HT1080 (cell line): Measurements from ENCODE around the gene RHD. TPM values are rescaled to one million over a fixed set of nuclear protein-coding genes. Genes with fewer than 3 reads are reported as not detected.
"Not testable (repeated sequence)": the region's sequence is repeated elsewhere in the genome, so short reads cannot be mapped to it uniquely, and the experiment has no call there.

Source experiments
- DNase-seq: peaks from one replicate; pipeline ENCODE4 v3.0.0-alpha.2; 2015; ENCODE audit warnings: low read depth
- total RNA-seq: library from RNA; depleted of rRNA; stranded (reverse); fragments of >200 nt; shearing (Covaris generic); gene quantifications from 2 replicates; pipeline ENCODE4 v1.2.3, GENCODE V29; 2014

RHD gene
- total RNA-seq, 1 experiment from 2014 or later, result not detected

DNA sequence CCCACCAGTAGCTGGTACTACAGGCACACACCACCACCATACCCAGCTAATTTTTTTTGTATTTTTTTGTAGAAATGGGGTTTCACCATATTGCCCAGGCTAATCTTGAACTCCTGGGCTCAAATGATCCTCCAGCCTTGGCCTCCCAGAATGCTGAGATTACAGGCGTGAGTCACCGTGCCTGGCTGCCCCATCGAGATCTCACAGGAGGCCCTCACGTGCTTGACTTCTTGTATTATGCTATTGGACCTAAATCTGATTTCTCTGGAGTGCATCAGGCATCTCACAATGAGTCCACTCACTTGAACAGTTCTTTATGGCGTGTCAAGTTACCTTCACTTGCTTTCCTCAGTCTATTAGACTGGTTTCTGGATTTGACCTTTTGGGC lies 15.7 kb upstream of the RHD start:
- no peak for DNase-seq

DNA sequence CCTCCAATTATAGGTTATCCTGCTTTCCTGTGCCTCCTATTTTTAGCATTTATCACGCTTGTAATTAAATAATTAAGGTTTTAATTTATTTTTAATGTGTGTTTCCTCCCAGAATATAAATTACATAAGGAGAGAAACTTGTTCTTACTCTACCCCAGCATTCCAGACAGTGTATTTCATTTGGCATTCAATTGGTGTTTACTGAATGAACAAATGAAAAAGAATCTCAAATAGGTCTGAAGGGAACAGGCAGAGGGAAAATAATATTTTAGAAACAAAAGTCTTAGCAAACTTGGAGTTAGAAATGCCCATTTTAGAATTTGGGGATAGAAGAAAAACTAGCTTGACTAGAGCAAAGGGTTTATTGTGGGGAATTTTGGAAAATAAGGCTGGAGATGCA lies 15.1 kb upstream of the RHD start:
- DNase-seq, result no peak

DNA sequence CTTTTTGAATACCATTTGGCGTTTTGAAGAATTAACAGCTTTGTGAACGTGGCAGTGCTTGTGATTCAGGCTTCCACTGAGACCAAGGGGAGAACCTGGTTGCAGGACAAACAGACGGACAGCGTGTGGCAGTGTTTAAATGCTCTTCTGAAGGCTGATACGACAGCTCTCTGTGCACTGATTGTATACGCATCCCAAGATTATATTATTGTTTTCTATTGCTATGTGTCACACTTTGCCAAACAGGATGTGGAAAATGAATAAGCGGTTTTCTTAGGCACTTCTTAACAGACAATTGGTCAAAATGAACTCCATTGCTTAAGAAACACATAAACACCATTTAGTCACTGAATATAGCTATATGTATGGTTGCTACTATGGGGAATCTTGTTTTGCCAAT lies 12.5 kb upstream of the RHD start:
- DNase-seq, result peak; percentile 61

DNA sequence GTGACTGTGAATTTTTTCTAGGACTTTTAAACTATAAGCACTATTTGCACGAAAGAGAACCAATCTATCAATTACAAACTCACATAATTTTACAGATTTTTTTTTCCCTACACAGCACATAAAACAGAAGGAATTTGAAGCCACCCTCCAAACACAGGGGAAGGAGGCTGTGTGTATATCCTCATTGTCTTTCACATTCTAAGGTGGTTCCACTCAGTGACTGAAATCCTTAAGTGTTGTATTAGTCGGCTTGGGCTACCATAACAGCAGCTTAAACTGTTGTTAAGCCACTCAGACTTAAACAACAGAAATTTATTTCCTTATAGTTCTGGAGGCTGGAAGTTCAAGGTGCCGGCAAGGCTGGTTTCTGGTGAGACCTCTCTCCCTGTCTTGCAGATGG lies 12.0 kb upstream of the RHD start:
- DNase-seq, result not testable (repeated sequence)

DNA sequence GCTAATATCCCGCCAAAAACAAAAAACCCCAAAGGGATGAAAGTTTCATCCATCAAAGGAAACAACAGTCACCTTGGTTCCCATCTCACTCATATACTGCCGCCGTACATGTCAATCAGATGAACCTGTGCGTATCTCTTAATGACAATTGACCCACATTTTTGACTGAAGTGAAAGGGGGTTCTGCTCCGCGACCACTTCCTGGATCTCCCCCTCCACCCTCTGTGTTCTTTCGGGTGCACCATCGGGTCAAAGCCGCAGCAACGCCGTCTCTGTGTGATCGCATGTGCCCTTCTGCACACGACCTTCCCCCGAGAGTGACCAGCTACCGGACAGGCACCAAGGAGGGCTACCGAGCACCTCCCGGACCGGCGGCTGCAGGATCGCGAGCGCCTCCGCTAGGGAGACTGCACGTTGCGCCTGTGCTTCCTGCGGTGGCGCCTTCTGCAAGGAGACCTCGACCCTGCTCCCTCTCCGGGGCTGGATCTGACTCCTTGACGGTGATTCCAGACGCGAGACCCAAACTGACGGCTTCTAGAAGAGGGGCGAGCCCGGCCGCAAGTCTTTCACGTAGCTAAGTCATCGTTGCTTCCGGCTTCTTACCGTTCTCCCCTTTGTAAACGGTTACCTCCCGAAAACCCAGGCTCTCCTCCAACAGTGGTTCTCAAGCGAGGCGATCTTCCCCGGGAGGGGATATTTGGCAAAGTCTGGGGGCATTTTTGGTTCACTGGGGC lies 5.6 kb upstream of the RHD start:
- DNase-seq, result not testable (repeated sequence)

DNA sequence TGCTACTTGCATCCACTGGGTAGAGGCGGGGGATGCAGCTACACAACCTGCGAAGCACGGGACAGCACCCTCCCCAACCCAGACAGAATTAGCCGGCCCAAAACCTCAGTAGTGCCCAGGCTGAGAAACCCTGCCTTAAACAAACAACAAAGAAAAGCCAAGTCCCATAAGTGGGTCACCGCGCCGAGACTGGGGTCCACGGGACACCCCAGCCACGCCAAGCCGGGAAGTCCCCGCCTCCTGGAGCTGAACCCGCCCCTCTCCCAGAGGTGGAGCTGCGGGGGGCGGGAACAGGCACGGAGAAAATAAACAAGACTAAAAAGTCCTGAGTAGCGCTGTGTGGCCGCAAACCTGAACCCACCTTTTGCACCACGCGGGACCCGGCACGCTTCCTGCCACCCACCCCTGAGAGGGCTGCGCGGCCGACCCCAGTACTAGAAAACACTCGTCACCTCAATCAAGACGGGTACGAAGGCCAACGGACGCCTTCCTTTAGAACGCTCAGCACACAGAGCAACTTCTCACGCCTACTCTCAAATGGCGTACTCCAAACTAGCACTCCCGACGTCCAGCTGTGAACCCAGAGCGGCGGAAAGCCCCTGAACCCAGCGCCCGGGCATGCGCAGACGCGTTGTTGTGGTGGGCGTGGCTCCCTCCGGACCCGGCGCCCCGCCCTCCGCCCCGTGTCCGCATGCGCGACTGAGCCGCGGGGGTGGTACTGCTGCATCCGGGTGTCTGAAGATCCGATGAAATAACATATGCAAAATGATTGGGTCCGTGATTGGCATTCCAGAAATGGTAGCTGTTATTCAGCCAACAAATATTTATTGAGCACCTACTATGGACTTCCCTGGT lies 4.8 kb upstream of the RHD start:
- DNase-seq, result peak; percentile 66

DNA sequence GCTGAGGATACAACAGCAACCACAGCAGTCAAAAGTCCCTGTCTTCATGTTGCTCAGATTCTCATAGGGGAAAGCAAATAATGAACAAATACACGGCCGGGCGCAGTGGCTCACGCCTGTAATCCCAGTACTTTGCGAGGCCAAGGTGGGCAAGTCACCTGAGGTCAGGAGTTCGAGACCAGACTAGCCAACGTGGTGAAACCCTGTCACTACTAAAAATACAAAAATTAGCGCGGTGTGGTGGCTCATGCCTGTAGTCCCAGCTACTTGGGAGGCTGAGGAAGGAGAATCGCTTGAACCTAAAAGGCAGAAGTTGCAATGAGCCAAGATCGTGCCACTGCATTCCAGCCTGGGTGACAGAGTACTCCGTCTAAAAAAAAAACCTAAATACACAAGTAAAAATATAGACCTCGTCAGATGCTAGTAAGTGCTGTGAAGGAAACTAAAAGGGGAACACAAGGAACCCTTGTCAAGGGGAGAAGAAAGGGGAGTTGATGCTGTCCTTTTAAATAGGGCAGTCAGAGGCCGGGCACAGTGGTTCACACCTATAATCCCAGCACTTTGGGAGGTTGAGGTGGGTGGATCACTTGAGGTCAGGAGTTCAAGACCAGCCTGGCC lies 4.1 kb upstream of the RHD start:
- DNase-seq, result not testable (repeated sequence)

DNA sequence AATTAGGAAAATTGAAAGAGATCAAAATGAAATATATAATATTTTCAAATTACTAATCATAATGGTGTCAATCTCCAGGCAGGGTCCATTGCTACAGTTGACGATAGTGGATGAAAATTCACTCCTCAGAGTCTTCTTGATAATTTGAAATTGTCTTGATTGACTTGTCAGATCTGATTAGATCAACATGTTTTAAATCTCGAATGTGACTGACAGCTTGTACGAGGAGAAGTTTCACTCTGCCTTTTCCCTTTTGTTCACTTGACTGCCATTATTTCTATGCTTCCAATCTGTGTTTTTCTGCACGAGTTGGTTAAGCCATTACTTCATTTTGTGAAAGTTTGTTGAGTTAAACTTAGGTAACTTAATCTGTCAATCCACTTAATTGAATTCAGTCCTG lies 3.3 kb downstream of the RHD start:
- not testable (repeated sequence) for DNase-seq

DNA sequence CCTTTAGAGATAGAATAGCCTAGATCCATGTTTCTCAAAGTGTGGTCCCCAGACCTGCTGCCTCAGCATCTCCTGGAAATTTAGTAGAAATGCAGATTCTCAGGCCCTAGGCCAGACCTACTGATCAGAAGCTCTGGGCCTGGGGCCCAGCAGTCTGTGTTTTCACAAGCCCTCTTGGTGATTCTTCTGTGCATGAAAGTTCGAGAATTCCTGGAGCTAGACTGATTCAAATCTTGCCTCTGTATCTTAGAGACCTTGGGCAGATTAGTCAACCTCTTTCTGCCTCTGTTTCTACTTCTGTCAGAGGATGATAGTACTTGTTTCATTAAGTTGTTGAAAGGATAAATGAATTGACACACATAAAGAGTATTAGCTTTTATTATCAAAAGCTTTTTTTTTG lies 5.0 kb downstream of the RHD start:
- DNase-seq, result not testable (repeated sequence)

DNA sequence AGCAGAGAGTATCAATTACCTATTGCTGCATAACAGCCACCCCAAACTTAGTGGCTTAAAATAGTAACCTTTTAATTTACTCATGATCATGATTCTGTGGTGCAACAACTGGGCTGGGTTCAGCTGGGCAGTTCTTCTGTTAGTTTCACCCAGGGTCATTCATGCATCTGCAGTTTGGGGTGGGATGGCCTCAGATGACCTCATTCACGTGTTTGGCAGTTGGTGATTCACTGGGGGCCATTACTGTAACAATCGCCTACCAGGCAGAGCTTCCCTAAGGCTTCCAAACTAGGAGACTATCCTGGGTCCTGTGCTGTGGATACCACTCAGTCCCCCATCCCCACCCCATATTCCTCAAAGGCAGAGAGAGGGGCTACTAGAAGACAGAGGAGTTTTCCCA lies 6.0 kb downstream of the RHD start:
- DNase-seq, result peak; percentile 16

DNA sequence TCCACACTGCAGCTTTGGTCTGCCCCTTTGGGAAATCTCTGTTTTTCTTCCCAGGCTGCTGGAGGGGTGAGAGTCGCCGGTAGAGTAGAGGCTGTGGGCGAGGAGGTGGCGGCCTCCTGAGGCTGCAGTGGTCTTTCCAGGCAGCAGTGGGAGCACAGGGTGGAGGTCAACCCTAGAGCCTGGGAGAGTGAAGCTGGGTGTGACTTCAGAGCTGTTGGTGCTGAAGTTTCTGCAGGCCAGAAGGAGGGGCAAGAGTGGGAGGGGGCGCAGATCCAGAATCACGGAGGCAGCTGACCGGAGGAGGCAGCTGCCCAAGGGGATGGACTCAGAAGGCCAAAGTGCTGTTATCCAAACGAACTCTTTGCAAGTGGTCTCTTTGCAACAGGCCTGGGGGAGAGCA lies 6.5 kb downstream of the RHD start:
- not testable (repeated sequence) for DNase-seq

DNA sequence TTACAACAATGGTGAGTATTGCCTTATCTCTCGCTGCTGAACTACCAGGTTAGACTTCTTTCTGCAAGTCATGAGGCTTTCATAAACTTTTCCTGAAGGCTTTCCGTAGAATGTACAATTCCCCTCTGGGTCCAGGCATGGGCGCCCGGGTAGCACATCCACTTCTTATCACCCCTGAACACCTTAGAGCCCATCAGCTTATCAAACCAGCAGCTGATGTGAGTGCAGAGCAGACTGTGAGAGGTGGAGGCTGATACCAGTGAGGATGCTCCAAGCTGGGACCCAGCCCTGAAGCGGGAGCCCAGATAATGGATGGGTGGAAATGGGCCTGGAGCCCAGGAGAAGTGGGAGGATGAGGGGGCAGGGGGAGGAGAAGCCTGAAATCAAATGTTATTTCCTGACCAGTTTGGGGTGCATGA lies 7.4 kb downstream of the RHD start:
- DNase-seq, result not testable (repeated sequence)

DNA sequence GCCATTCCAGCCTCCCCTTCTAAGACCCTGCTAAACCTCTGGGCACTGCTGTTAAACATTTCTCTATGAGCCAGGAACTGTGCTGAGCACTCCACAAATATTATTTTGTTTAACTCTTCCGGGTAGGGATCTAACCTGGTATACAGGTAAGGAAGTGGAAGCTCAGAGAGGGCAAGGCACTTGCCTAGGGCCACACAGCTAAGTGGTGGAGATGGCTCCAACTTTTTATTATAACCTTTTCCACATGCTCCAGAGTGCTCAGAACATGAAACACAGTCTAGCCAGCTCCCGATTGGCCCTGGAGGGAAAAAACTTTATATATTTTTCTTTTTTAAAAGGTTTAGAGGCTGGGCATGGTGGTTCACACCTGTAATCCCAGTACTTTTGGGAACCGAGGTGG lies 13.6 kb downstream of the RHD start:
- not testable (repeated sequence) for DNase-seq

DNA sequence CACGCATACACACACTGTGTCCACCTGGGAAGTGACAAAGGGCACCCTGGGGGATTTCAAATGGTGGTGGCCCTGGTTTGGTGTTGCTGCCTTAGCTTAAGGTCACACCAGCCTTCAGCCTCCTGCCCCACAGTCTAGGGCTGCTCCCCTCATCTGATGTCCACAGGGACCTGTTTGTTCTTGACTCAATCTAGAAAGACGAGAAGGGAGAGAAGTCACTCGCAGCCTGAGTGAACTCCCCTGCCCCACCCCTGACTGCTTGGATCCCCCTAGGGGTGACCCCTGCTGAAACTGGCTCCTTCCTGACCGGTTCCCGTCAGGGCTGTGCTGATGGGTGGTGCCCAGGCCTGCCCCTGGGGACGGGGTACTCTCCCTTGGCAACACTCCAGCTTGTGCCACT lies 14.9 kb downstream of the RHD start:
- DNase-seq, result not testable (repeated sequence)

DNA sequence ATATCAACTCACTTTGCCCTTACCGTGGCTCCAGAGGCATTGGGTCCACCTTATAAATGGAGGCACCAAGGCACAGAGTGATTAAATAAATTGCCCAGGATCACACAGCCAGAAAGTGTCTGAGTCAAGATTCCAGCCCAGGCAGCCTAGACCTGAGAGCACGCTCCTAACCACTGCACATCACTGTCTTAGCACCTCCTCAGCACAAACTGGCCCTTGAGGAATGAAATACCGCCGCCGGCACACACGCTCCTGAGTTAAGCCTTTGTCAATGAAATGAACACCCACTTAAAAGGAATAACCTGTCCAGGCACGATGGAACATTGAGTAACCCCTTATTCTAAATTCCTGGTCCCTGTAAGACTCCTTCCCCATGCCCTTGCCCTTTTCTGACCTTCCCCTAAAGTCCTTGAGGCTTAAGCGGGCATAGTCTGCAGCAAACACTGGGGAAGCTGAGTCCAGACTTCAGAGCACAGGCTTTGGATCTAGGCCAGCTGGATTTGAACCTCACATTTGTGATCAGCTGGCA lies 16.3 kb downstream of the RHD start:
- not testable (repeated sequence) for DNase-seq

DNA sequence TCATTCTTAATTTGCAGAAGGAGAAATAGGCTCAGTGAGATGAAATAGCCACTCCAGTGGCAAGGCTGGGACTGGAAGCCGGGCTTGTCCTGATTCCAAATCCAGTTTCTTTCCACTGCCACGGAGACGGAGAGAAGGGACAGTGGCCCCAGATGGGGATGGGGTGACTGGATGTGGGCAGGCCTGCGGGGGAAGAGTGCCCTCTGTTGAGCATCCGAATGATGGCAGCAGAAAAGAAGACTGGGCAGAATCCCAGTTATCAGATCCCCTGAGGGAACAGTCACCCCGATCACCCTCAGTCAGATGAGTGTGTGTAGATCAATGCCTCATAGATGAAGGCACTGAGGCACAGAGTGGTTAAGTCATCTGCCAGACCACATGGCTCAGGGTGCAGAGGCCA lies 17.7 kb downstream of the RHD start:
- not testable (repeated sequence) for DNase-seq

DNA sequence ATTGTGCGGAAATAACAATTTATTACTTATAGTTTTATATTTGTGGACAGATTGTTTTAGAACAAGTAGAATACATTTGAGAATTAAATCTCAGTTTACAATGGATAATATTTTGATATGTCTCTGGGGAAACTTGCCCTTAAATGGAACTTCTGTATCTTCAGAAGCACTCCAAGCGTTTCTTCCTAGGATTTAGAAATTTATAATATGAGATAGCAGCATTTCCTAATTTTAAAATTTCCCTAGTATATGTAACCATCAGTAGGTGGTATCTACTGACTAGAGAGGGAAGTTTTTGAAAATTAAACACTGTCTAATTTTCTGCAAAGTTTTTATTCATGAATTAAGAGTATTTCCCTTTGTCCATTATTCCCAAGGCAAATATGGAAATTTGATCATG lies 21.1 kb downstream of the RHD start:
- DNase-seq, result not testable (repeated sequence)

DNA sequence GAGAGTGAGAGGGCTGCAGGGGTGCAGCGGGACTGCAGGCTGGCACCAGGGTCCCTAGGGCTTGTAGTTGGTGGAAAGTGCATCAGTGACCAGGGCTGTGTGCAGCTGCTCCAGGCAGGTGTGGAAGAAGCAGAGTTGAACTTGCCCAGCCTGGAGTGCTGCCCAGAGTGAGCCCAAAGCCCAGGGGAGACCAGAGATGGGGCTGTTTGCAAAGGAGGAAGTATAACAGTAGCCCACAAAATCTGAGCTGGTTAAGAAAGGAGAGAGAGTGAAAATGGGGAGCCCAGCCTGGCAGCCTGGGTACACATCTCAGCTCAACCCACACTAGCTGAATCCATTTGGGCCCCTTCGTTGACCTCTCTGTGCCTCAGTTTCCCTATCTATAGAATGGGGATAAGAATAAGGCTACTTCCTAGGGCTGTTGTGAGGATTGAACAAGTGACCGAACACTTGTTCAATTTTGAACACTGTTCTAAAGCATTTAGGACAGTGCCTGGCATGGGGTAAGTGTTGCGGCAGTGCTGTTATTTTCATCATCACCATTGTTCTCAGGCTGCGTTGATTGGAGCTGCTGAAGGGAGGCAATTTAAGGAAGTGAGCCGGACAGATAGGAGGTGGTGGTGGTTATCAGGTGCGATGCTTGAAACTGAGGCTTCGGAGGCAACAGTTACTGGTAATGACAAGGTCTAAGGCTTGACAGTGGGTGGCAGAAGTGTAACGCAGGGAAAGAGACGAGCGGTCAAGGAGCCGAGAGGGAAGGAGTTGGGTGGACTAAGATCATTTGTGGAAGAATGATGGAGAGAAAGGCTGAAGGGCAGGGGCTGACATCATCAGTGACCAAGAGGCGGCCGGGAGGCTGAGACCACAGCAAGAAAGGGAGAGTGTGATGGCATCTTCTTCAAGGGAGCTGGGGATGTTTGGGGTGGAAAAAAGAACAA lies 22.8 kb downstream of the RHD start:
- DNase-seq, result not testable (repeated sequence)

DNA sequence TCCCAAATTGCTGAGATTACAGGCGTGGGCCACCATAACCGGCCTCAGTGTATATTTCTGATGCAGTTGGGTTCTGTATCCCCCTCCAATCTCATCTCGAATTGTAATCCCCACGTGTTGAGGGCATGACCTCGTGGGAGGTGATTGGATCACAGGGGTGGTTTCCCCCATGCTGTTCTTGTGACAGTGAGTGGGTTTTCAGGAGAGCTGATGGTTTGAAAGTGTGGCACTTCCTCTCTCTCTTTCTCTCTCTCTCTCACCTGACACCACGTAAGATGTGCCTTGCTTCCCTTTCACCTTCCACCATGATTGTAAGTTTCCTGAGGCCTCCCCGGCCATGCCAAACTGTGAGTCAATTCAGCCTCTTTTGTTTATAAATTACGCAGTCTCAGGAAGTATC lies 24.2 kb downstream of the RHD start:
- DNase-seq, result not testable (repeated sequence)

DNA sequence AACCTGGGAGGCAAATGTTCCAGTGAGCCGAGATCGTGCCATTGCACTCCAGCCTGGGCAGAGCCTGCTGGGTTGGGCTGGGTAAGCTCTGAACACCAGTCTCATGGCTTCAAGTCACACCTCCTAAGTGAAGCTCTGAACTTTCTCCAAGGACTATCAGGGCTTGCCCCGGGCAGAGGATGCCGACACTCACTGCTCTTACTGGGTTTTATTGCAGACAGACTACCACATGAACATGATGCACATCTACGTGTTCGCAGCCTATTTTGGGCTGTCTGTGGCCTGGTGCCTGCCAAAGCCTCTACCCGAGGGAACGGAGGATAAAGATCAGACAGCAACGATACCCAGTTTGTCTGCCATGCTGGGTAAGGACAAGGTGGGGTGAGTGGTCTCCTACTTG lies 28.4 kb downstream of the RHD start:
- not testable (repeated sequence) for DNase-seq

DNA sequence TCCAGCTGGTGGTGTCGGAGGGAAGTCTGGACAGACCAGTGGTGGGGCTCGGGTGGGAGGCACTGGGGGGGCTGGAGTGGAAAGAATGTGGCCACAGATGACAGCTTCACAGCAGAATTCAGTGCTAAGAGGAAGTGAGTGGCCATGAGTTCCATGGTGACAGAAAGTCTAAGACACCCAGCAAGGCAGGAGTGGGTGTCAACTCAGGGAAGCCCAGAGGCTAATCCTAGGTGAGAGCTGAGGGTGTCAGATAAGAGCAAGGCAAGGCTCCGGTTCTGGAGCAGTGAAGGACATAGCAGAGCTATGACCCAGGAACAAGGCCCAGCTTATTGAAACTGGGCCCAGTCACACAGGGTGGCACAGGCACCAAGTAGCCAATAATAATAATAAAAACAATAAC lies 30.0 kb downstream of the RHD start:
- DNase-seq, result not testable (repeated sequence)
